NAMALWA (cell line): ENCODE measurements around the gene DCN.
"Not testable (repeated sequence)": the region's sequence is repeated elsewhere in the genome, so short reads cannot be mapped to it uniquely, and the experiment has no call there.

Source experiments
- DNase-seq: peaks from one replicate; pipeline ENCODE4 v3.0.0-alpha.2; 2015; ENCODE audit warnings: low spot score

DCN gene

GRCh38 chr12:91182636-91183455 is at the start of gene DCN:
DCN (minus strand) TSS chr12:91182817; CDS start chr12:91178552, 4,265 bp downstream.
- DNase-seq = no peak

- no peak for DNase-seq
Measured at GRCh38 chr12:91230841-91231240, 48.2 kb upstream of the DCN start.

DNA sequence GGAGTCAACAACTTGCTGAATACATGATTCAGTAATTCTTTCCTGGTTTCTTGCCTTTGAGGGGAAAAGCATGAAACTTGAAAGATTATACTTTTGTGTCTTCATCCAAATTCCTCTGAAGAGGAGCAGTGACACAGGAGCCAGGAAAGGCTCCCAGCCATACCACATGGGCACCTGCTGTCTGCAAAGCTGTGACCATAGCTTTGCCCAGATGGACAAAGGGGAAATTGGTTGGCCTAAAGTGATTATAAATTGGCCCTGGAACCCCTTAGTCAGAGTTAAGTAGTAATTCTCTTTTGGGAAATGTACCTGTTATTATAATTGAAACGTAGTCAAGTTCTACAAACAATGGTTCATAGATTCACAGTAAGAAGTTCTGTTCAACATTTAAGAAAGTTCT is 44.3 kb upstream of the DCN start:
- no peak for DNase-seq

DNA sequence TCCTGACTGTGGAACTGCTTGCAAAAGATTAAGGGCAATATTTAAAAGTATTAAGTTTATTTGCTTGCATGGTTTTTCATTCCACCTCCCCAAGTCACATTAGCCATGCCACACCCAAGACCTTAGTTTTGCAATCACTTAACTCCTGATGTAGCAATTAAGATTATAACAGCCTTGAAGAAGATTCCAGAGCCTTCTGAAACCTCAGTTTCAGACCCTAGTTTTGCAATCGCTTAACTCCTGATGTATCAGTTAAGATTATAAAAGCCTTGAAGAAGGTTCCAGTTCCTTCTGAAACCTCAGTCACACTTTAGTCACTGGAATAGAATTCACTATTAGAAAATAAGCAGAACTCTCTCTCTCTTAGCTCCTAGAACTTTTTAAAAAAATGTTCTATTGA is 42.7 kb upstream of the DCN start:
- no peak for DNase-seq

DNA sequence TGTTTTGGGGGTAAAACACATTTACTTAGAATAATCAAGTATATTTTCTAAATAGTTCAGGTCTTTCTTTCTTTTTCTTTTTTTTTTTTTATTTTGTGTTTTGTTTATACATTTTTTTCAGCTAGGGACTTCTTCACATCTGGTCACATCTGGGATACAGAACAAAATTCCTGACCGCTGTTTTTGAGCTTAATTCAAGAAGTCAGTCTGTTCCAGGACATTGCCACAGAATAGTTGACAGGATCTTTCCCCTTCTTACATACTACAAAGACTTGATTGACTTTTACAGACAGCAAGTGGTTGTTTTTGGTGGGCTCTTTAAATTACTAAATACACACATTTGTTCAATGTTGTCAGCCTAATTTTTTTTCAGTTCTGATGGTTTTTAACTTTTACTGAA is 41.8 kb upstream of the DCN start:
- no peak for DNase-seq

- no peak for DNase-seq
Measured at GRCh38 chr12:91222746-91223145, 40.1 kb upstream of the DCN start.

GRCh38 chr12:91219919-91220318 is 37.3 kb upstream of the DCN start:
- no peak for DNase-seq

- DNase-seq = no peak
Measured at GRCh38 chr12:91219511-91219910, 36.9 kb upstream of the DCN start.

DNA sequence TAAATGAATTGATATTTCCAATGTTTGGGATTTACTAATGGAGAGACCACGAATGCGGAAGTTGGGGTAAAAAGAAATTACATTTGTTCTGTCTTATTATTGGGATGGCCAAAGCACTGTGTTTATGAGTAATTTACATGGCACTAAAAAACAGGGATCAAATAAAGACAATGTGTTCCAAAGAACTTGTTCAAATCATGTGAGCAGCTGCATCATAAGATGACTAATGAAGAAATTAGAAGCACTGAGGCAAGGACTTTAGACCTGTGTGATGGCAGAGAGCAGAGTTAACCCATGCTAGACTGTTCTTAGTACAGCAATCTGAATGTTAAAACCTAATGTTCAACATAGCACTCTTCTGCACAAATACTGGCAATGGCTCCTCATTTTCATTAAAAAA is 34.3 kb upstream of the DCN start:
- DNase-seq = no peak

GRCh38 chr12:91215940-91216454 is 33.4 kb upstream of the DCN start:
- DNase-seq = no peak

- no peak for DNase-seq
Measured at GRCh38 chr12:91211866-91212265, 29.2 kb upstream of the DCN start.

- no peak for DNase-seq
Measured at GRCh38 chr12:91210618-91211017, 28.0 kb upstream of the DCN start.

DNA sequence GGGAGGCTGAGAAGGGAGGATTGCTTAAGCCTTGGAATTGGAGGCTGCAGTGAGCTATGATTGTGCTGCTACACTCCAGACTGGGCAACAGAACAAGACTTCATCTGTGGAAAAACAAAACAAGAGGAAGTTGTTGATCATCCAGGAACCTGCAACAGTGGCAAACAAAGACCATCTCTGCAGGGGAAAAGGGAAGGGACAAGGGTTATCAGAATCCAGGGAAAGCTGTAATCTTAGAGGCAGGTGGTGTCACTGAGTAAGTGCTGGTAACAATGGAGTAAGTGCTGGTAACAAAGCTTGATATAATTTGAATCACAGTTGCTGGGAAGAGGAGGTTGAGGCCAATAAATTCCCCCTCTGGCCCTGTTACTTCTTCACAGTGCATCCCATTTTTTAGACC is 27.5 kb upstream of the DCN start:
- DNase-seq = no peak

DNA sequence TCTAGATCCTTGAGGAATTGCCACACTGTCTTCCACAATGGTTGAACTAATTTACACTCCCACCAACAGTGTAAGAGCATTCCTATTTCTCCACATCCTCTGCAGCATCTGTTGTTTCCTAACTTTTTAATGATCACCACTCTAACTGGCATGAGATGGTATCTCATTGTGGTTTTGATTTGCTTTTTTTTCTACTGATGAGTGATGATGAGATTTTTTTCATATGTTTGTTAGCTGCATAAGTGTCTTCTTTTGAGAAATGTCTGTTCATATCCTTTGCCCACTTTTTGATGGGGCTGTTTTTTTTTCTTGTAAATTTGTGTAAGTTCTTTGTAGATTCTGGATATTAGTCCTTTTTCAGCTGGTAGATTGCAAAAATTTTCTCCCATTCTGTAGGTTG is 24.7 kb upstream of the DCN start:
- not testable (repeated sequence) for DNase-seq

DNA sequence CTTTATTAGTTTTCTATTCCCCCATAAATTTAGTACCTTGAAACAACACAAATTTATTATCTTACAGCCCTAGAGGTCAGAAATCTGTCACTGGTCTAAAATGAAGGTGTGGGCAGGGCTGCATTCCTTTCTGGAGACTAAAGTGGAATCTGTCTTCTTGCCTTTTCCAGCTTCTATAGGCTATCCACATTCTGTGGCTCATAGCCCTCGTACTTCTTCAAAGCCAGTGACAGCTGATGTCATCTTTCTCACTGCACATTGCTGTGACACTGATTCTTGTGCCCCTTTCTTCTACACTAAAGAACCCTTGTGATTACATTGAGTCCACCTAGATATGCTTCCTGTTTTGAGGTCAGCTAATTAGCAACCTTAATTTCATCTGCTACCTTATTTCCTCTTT is 23.2 kb upstream of the DCN start:
- peak; percentile 7 for DNase-seq

DNA sequence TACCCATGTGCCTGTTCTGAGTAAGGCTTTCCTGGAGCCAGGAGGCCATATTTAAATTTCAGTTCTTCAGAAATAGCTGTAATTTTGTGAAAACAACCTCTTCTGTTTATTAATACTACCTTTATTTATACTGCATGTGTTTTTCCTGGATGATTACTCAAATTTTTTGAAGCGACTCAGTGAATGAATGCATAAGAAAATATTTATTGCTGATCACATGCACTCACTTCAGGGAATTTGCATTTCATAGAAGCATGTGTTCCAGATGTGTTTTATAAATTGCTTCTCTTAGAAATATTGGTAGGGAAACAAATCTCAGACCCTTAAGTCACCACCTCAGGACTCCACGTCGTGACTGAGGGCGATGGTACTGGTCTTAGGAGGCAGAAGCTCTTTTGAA is 21.8 kb upstream of the DCN start:
- no peak for DNase-seq

GRCh38 chr12:91203610-91204009 is 21.0 kb upstream of the DCN start:
- DNase-seq = no peak

- DNase-seq = no peak
Measured at GRCh38 chr12:91202390-91202789, 19.8 kb upstream of the DCN start.

- DNase-seq = no peak
Measured at GRCh38 chr12:91196436-91196835, 13.8 kb upstream of the DCN start.

GRCh38 chr12:91194500-91194899 is 11.9 kb upstream of the DCN start:
- no peak for DNase-seq

DNA sequence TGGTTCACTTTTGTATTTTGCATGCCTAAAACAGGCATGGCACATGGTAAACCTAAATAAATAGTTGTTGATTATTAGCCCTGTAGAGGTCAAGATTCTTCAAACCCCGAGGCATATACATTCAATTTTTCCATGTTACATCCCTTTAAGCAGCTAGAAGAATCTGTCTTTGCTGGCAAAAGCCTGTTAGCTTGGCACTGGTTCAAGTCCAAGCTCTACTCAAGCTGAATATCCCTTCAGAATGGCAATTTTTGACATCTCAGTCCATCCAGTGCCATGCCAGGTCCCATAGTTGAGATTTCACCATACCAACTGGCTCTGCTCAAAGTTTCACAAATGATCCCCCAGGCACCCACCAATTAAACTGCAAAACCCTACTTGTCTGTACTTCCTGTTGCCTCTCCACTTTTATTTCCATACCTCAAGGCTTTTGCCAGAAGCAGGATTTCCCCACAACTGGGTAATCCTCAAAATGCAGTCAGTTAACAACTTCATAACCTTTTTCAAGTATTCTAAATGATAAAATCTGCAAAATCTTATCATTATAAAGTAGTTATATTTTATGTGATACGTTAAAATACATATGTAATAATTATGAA is 9.0 kb upstream of the DCN start:
- DNase-seq = no peak

- DNase-seq = no peak
Measured at GRCh38 chr12:91189516-91189915, 6.9 kb upstream of the DCN start.

DNA sequence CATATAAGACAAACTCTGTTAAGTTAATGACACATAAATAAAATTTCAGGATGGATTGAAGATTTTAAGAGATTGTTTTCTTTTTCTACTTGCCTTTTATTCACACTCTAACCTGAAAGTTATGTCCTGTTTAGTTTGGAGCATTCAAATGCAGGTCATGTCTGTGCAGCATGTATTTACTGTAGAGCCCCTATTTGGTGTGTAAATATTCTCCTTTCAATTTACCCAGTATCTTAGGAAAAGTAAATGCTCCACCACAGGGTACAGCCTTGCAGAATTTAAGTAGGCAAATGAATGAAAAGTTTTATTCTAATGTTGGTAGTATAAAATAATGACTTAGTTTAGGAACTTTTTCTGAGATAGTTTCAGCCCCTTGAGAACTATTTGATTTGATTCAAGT is 6.2 kb upstream of the DCN start:
- DNase-seq = no peak

GRCh38 chr12:91186156-91186555 is 3.5 kb upstream of the DCN start:
- DNase-seq = no peak
